SH-SY5Y (cell line): ENCODE data around the gene PSMD9.

Source experiments
- GATA2 ChIP-seq: IDR thresholded peaks from 2 replicates; pipeline ENCODE4 v1.6.1; 2011; ENCODE audit warnings: mild to moderate bottlenecking, low read depth, low read length
- GATA3 ChIP-seq: IDR thresholded peaks from 2 replicates; pipeline ENCODE4 v1.6.1; 2011; ENCODE audit warnings: low read depth, mild to moderate bottlenecking, low read length, moderate library complexity

PSMD9 gene

GRCh38 chr12:121933522-121934308 is 45.1 kb downstream of the PSMD9 start:
- TF ChIP-seq GATA2 (no peak), GATA3 (no peak)

DNA sequence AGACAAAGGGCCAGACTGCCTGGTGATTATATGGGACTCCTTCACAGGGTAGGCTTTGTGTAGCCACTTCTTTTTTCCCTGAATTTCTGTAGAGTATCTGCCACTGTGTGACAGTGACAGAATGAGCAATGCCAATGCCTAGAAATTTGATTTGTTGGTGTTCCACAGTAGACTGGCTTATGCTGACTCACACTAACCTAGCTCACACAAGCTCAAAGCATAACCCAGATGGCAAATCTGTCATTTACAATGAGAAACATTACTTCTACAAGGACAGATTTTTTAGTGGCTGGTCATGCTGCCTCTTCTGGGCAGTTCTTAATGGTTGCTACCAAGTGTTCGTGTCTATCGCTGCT is 45.7 kb downstream of the PSMD9 start:
- TF ChIP-seq GATA2, result no peak
- no peak for TF ChIP-seq GATA3

GRCh38 chr12:121937654-121938053 is 49.1 kb downstream of the PSMD9 start:
- TF ChIP-seq GATA3, result no peak
- TF ChIP-seq GATA2, result no peak

- no peak for TF ChIP-seq GATA2
- no peak for TF ChIP-seq GATA3
Measured at GRCh38 chr12:121939186-121939585, 50.6 kb downstream of the PSMD9 start.

- TF ChIP-seq GATA2 (no peak), GATA3 (no peak)
Measured at GRCh38 chr12:121939992-121940766, 51.6 kb downstream of the PSMD9 start.

- no peak for TF ChIP-seq GATA2
- TF ChIP-seq GATA3, result no peak
Measured at GRCh38 chr12:121942145-121942718, 53.6 kb downstream of the PSMD9 start.

DNA sequence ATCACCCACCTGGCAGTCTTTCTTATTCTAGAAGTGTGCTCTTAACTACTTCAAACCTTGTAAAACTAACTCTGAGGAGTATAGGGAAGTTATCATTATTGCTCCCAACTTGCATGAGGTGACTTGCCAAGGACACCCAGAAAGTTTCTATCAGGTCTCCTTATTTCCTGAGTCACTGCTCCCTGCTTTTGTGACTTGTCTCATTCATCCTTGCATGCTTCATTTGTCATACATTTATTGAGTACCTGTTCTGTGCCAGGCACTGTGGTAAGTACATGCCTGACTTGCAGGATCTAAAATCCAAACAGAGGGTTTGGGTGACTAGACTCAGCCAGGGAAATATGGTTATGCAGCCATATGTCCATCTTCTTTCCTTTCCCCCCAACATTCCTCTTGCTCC is 55.3 kb downstream of the PSMD9 start:
- TF ChIP-seq GATA2 (no peak), GATA3 (no peak)

GRCh38 chr12:121946313-121947025 is 57.9 kb downstream of the PSMD9 start:
- no peak for TF ChIP-seq GATA3
- no peak for TF ChIP-seq GATA2

GRCh38 chr12:121947981-121948380 is 59.4 kb downstream of the PSMD9 start:
- TF ChIP-seq GATA3 (no peak), GATA2 (no peak)

DNA sequence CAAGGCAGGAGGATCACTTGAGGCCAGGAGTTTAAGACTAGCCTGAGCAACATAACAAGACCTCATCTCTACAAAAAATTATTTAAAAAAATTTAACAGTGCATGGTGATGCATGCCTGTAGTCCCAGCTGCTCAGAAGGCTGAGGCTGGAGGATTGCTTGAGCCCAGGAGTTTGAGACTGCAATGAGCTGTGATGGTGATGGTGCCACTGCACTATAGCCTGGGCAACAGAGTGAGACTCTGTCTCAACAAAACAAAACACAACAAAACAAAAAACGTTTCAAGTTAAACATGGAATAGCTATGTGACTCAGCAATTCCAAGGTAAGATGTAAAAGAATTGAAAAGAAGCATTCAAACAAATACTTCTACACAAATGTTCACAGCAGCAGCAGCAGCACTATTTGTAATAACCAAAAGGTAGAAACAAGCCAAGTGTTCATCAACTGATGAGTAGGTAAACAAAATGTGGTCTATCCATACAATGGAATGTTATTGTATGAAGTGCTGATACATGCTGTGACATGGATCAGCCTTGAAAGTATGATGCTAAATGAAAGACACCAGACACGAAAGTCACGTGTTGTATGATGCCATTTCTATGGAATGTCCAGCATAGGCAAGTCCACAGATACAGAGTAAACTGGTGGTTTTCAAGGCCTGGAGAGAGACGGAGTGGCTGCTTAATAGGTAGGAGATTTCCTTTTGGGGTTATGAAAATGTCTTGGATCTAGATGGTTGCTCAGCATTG is 61.2 kb downstream of the PSMD9 start:
- TF ChIP-seq GATA2 (no peak), GATA3 (no peak)

- no peak for TF ChIP-seq GATA2
- TF ChIP-seq GATA3, result no peak
Measured at GRCh38 chr12:121953117-121953692, 64.6 kb downstream of the PSMD9 start.

DNA sequence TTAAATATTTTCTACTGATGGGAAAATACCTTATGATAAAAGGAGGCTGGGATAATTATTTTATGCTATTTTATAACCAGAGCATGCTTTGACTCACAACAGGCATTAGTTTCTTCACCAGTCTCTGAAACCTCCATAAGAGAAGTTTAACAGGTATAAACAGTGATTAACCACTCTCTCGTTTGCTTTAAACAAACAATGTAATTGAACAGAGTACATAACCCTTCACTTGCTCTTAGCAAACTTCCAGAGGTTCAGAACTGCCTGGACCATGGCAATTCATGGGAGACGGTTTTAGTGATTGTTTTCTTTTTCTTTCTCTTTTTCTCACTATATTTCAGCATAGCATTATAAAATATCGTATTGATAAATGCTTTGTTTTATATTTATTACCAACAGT is 65.1 kb downstream of the PSMD9 start:
- TF ChIP-seq GATA2, result no peak
- TF ChIP-seq GATA3, result no peak

- TF ChIP-seq GATA3 (no peak), GATA2 (no peak)
Measured at GRCh38 chr12:121955258-121956237, 67.0 kb downstream of the PSMD9 start.
